Measurements from ENCODE around the gene SOX14.

Gene SOX14

GRCh38 chr3:137764001-137764433 is at the start of gene SOX14:
Gene SOX14, plus strand, starts transcription at chr3:137764315. Its CDS starts 470 bp downstream, at chr3:137764785.
- FAIRE-seq = no peak
- DNase-seq (ENCODE audit: insufficient read length, low spot score) = no peak

DNA sequence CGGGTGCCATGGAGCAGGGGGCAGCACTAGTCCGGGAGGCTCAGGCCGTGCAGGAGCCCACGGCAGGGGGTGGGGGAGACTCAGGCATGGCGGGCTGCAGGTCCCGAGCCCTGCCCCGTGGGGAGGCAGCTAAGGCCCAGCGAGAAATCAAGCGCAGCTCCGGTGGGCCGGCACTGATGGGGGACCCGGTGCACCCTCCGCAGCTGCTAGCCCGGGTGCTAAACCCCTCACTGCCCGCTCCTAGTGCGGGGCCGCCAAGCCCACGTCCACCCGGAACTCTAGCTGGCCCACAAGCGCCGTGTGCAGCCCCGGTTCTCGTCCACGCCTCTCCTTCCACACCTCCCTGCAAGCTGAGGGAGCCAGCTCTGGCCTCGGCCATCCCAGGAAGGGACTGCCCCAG is 49.6 kb upstream of the SOX14 start:
- no peak for FAIRE-seq

DNA sequence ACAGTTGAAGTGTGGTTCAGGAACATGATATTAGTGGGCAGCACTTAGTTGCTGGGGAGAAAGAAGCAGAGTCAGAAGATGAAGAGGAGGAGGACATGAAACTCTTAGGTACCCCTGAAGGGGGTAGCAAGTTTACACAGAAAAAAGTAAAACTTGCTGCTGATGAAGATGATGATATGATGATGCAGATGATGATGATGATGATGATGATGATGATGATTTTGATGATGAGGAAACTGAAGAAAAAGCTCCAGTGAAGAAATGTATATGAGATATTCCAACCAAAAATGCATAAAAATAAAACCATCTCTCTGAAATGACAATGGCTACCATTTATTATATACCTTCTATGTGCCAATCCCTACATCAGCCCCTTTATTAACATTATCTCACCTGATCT is 39.9 kb upstream of the SOX14 start:
- no peak for DNase-seq (ENCODE audit: insufficient read length, low spot score)
- no peak for FAIRE-seq

More for the DNA sequence above, 49.6 kb upstream of the SOX14 start:
- no peak for DNase-seq (ENCODE audit: insufficient read length, low spot score)

GRCh38 chr3:137737208-137737607 is 26.9 kb upstream of the SOX14 start:
- no peak for FAIRE-seq
- DNase-seq (ENCODE audit: insufficient read length, low spot score) = no peak

GRCh38 chr3:137738710-137739109 is 25.4 kb upstream of the SOX14 start:
- DNase-seq (ENCODE audit: insufficient read length, low spot score) (no peak), FAIRE-seq (no peak)

GRCh38 chr3:137743608-137744007 is 20.5 kb upstream of the SOX14 start:
- no peak for FAIRE-seq
- no peak for DNase-seq (ENCODE audit: insufficient read length, low spot score)

GRCh38 chr3:137746808-137747207 is 17.3 kb upstream of the SOX14 start:
- DNase-seq (ENCODE audit: insufficient read length, low spot score) (no peak), FAIRE-seq (no peak)

- DNase-seq (ENCODE audit: insufficient read length, low spot score) = no peak
These were observed 4.6 kb upstream of the SOX14 start for GRCh38 chr3:137759505-137759904.

DNA sequence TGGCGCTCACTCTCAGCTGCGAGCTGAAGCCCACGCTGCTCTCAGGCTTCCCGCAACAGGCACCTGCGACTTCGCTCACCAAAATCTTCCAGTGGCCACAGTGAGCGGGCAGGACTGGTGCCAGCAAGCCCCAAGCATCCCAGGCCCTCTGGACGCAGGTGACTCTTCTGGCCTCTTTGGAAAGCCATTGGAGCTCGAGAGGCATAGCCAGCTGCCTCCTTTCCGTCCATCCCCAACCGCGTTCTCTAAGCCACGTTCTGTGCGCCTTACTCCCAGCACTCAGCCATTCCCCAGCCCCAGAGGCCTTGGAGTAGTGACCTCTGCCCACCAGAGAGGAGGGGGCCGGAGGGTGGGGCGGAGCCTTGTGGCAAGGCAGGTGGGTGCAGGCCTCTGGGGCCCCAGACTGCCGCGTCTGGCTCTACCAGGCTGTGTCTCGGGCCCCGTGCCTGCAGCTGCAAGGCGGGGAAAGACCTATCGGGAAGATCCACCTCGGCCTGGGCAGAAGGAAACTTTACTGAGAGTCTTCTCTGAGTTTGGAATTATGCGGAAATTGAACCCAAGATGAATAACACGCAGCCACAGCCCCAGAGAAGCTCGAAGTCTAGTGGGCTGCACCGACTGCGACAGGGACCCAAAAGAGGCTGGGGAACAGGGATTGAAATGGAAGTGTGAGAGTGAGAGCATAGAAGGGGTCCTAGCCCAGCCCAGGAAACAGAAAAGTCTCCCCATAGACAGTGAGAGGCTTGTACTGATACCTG is 3.6 kb upstream of the SOX14 start:
- FAIRE-seq (no peak), DNase-seq (ENCODE audit: insufficient read length, low spot score) (no peak)

More at GRCh38 chr3:137759505-137759904, 4.6 kb upstream of the SOX14 start:
- FAIRE-seq = no peak

DNA sequence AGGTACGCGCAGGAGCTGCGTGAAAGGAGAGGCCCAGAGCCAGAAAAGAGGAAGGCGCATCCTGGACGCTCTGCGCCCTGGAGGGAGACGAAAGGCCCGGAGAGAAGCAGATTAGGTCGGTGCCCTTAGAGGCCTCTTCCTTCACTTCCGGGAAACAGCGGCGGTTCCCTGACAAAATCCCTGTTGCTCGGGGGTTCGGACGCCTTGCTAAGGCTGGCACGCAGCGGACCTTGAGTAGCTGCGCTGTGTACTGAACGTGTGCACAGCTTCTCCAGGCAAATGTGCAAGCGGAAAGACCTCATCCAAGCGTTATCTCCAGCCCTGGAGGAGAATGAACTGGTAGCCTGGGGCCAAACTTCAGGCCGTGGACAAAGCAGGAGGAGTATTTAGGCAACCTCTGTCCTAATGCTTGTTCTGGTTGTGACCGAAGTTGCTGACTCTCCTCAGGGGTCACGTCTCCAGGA is 3.0 kb upstream of the SOX14 start:
- no peak for DNase-seq (ENCODE audit: insufficient read length, low spot score)
- FAIRE-seq = no peak

GRCh38 chr3:137761563-137762503 is 2.3 kb upstream of the SOX14 start:
- DNase-seq (ENCODE audit: insufficient read length, low spot score) (no peak), FAIRE-seq (no peak)

DNA sequence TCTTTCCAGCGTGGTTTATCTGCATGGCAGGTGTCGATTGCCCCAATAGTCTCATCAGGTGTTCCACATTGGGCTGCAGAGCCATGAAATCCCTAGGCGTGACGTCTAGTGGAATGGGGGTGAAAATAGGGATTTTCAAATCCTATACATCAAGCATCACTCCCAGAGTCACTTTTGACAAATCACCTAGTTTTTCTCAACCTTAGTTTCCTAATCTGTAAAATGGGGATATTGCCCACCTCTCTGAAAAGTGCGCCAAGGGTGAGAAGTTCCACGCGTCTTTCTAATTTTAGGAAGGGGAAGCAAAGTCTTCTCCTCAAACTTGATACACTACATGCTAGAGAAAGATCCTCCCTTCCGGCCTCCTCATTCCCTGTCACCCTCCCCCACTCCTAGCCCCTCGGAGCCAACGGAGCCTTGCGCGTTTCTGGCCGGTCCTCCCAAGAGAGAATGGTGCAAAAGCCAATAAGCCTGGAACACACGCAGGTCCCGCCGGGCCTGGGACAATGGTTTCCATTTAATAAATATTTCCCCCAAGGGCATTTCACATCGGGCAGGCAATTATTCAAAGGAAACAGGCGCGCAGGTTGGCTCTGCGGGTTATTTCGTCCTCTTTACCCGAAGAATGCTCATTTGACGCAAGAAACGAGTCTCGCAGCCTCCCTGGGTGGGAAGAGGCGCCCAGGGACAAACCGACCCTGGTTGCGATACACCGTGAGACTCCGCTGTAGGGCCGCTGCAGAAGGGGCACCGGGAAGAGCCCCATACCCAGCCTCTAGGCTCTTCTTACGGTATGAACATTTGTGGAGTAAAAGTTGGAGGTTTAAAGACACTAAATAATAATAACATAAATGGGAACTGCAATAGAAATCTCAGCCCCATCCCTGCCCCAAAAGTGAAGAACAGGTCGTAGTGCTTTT is 1.2 kb upstream of the SOX14 start:
- DNase-seq (ENCODE audit: insufficient read length, low spot score) (no peak), FAIRE-seq (no peak)

- FAIRE-seq (no peak), DNase-seq (ENCODE audit: insufficient read length, low spot score) (no peak)
These were observed 549 bp upstream of the SOX14 start for GRCh38 chr3:137763594-137763938.

- DNase-seq (ENCODE audit: insufficient read length, low spot score) (no peak), FAIRE-seq (no peak)
These were observed 621 bp downstream of the SOX14 start for GRCh38 chr3:137764563-137765309.

GRCh38 chr3:137765310-137766033 is 1.4 kb downstream of the SOX14 start:
- DNase-seq (ENCODE audit: insufficient read length, low spot score) (no peak), FAIRE-seq (no peak)

DNA sequence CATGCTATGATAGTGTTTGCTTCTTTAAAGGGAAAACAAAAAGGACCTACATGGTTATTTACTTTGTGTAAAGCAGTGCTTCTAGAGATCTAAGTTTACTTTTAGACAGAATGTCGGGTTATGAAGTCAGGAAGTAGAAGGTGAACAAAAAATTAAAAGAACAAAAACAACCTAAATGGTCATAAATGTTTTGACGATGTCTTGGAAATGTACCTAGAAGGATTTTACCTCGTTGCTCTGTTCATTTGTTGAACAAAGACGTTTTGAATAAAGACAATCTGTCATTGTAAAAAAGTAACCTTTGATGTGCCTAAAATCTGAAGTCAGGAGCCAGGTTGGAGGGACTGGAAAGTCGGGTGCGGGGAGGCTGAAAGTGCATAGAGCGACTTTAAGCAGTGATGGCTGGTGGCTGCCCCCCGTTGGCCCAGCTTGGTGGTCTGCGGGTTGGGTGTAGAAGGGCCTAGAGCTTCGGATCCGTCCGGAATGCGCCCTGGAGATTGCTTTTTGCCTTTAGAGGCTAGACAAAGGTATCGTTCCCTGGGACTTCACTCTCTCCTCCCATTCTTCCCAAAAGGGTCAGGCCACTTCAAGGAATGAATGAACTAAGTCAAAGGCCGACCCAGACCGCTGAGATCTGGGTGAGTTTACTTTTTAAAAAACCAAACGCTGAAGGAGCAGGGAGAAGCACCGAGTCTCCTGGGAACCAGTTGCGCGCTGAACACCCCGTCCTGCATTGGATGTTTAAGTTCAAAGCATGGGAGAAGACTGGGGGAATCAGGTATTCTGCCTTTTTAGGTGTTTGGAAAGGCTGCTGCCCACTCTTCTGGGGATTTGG is 2.1 kb downstream of the SOX14 start:
- DNase-seq (ENCODE audit: insufficient read length, low spot score) (no peak), FAIRE-seq (no peak)

GRCh38 chr3:137766876-137767537 is 2.9 kb downstream of the SOX14 start:
- DNase-seq (ENCODE audit: insufficient read length, low spot score) (no peak), FAIRE-seq (no peak)

All from HTR-8/SVneo (cell line).